Fibroblast of pulmonary artery (primary cell): ENCODE results near the gene SLC35D2.

Experiments
- DNase-seq: peaks from one replicate; pipeline ENCODE4 v3.0.0-alpha.2; 2010; ENCODE audit warnings: low read depth
- H3K4me3 ChIP-seq: replicated peaks from 2 replicates; pipeline ENCODE4 v1.5.1; 2011; ENCODE audit warnings: low read depth, mild to moderate bottlenecking, control low read depth, low read length, moderate library complexity
- TF ChIP-seq, protein P1 (sequence below): IDR thresholded peaks from 2 replicates; pipeline ENCODE4 v1.5.1; 2011; ENCODE audit warnings: mild to moderate bottlenecking, control low read depth, low read length, inconsistent platforms; ENCODE audit errors: missing control alignments

SLC35D2 gene

DNA sequence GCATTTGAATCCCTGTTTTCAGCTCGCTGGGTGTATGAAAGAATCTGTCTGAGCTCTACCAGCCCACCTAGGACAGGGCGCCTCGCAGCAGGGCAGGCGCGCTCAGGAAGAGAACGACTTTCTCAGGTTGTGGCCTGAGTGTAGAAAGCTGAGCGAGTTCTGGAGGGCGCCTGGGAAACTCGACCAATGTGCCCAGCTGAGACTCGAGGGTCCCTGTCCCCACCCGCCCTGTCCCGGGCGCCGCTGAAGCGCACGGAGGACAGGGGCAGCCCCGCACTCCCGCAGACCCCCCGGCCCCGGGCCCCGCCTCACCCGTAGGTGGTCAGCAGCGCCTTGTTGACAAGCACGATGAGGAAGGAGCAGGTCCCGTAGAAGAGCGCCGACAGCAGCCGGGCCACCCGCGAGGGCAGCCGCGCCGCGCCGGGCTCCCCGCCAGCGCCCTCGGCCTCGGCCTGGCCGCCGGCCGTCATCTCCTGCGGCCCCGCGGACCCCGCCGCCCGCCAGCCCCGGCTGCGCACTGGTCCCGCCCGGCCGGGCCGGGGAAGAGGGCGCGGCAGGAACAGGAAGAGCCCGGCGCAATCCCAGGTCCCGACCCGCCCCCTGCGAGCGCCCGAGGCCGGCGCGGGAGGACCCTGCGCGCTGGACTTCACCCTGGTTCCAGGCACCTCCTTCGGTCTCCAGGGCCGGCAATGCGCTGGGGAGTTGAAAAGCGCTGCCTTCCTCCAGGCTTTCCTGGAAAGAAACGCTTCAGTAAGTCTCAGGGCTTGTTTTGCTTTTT lies at the start of gene SLC35D2:
SLC35D2 (minus strand) TSS at position 547 of the 778 bp plus-strand sequence; CDS start at position 470, 77 bp downstream.
- peak within 1 kb of the TSS; percentile 70 for H3K4me3 ChIP-seq
- TF ChIP-seq, protein P1, sequence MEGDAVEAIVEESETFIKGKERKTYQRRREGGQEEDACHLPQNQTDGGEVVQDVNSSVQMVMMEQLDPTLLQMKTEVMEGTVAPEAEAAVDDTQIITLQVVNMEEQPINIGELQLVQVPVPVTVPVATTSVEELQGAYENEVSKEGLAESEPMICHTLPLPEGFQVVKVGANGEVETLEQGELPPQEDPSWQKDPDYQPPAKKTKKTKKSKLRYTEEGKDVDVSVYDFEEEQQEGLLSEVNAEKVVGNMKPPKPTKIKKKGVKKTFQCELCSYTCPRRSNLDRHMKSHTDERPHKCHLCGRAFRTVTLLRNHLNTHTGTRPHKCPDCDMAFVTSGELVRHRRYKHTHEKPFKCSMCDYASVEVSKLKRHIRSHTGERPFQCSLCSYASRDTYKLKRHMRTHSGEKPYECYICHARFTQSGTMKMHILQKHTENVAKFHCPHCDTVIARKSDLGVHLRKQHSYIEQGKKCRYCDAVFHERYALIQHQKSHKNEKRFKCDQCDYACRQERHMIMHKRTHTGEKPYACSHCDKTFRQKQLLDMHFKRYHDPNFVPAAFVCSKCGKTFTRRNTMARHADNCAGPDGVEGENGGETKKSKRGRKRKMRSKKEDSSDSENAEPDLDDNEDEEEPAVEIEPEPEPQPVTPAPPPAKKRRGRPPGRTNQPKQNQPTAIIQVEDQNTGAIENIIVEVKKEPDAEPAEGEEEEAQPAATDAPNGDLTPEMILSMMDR: no peak
- DNase-seq: peak; percentile 56

GRCh38 chr9:96430377-96430776 lies 46.9 kb upstream of the SLC35D2 start:
- no peak for DNase-seq
- H3K4me3 ChIP-seq: no peak overlapping the region
- TF ChIP-seq, protein P1: no peak

DNA sequence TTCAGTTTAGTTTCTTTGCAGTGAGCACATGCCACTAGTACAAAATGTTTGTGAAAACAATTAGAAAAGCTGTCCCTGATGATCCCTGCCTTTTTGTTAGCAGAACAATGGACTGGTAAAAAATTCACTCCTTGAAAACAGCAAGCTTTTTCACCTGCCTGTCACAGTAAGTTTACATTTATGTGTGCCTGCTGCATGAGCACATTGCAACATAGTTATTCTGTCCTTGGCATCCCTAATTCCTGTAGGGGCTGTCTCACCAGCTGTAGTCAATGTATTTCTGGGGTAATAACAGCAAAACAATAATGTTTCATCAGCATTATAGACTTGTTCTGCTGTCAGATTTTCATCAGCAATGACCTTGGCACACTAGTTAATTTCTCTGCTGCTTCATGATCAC lies 46.2 kb upstream of the SLC35D2 start:
- no peak for DNase-seq

DNA sequence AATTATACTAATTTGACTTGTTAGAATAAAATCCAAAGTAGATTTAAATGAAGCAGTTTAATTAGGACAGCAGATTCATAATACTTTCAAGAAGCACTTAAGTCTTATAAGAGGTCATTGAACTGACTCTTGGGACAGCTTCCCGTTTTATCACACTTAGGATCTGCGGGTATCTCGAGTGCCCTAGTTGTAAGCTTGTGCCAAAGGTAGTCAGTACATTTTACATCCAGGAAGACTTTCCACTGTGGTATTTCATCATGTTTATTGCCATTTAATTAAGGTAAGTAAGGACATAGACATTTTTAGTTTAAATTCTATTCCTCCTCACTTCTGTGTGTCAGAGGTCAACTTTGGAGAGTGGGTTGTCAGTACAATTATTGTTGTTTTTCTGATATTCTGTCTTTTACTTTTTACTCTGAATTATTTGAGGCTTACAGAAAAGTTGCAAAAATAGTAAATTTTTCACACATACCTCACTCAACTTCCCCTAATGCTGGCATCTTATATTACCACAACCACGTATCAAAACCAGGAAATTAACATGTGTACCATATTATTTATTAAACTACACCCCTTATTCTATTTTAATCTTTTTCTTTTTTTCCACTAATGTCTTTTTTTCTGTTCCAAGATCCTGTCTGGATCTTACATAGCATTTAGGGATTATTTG lies 42.1 kb upstream of the SLC35D2 start:
- TF ChIP-seq, protein P1: no peak
- H3K4me3 ChIP-seq: no peak overlapping the region
- no peak for DNase-seq

More for the DNA sequence above, 46.2 kb upstream of the SLC35D2 start:
- no peak overlapping the region for H3K4me3 ChIP-seq
- TF ChIP-seq, protein P1: no peak

- no peak overlapping the region for H3K4me3 ChIP-seq
- TF ChIP-seq, protein P1: no peak
- DNase-seq: no peak
These were observed 40.5 kb upstream of the SLC35D2 start for GRCh38 chr9:96423985-96424336.

- no peak overlapping the region for H3K4me3 ChIP-seq
- no peak for DNase-seq
- TF ChIP-seq, protein P1: no peak
These were observed 39.9 kb upstream of the SLC35D2 start for GRCh38 chr9:96423322-96423984.
